ENCODE data around the gene PLA2G2C. TPM values are rescaled to one million over a fixed set of nuclear protein-coding genes. Genes with fewer than 3 reads are reported as not detected.

Gene PLA2G2C
- total and polyA plus RNA-seq, 4 donors = not detected

DNA sequence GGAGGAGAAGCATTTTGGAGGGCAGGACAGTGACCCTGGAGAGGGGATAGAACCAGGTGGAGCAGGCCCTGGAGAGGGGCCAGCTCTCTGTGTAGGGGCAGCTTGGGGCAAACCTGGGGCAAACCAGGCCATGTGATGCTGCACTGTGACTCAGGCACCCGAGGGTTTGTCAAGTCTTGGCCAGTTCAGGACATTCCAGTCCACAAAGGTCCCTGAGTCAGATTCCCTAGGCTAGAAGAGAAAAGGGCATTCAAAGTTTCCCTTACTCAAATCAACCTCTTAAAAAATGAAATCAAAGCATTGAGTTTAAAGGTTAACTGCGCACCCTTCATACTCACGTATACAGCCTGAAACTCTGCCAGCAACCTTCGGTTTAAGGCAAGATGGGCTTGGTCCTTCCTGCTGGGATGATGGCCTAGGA is 25.2 kb upstream of the PLA2G2C start:
- TF ChIP-seq RAD21 (IDR thresholded peaks at IDR 0.05) (no peak), YY1 (IDR thresholded peaks at IDR 0.05) (no peak), JUND (IDR thresholded peaks at IDR 0.05) (no peak), HNF4A (conservative IDR thresholded peaks at IDR 0.05) (no peak), MAX (IDR thresholded peaks at IDR 0.05) (no peak), GABPA (IDR thresholded peaks at IDR 0.05 in 1 of 2, conservative IDR thresholded peaks at IDR 0.05 in 1 of 2) (no peak)
- TF ChIP-seq, protein P1, sequence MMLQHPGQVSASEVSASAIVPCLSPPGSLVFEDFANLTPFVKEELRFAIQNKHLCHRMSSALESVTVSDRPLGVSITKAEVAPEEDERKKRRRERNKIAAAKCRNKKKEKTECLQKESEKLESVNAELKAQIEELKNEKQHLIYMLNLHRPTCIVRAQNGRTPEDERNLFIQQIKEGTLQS (IDR thresholded peaks at IDR 0.05) = no peak
- TF ChIP-seq, protein P2, sequence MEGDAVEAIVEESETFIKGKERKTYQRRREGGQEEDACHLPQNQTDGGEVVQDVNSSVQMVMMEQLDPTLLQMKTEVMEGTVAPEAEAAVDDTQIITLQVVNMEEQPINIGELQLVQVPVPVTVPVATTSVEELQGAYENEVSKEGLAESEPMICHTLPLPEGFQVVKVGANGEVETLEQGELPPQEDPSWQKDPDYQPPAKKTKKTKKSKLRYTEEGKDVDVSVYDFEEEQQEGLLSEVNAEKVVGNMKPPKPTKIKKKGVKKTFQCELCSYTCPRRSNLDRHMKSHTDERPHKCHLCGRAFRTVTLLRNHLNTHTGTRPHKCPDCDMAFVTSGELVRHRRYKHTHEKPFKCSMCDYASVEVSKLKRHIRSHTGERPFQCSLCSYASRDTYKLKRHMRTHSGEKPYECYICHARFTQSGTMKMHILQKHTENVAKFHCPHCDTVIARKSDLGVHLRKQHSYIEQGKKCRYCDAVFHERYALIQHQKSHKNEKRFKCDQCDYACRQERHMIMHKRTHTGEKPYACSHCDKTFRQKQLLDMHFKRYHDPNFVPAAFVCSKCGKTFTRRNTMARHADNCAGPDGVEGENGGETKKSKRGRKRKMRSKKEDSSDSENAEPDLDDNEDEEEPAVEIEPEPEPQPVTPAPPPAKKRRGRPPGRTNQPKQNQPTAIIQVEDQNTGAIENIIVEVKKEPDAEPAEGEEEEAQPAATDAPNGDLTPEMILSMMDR (IDR thresholded peaks at IDR 0.05; ENCODE audit: low read depth, low read length, missing input control) = no peak
- no peaks in the 10 kb centered on the region for H3K9me3 ChIP-seq (ENCODE audit: control insufficient read depth in 4 of 4, low read length in 3 of 4)
- no peak overlapping the region for H3K27ac ChIP-seq (ENCODE audit: low read depth in 1 of 2, low read length in 2 of 2)
- no peak for DNase-seq (ENCODE audit: low spot score)
- no peaks in the 10 kb centered on the region for H3K36me3 ChIP-seq (ENCODE audit: control insufficient read depth in 4 of 4, insufficient read depth in 3 of 4, low read depth in 1 of 4, low read length in 3 of 4)
- no peak overlapping the region for H3K9ac ChIP-seq (ENCODE audit: low read depth in 1 of 2, low read length in 2 of 2)
- no peaks in the 10 kb centered on the region for H3K27me3 ChIP-seq (ENCODE audit: control insufficient read depth in 4 of 4, insufficient read depth in 4 of 4, low read length in 3 of 4)
- H3K4me1 ChIP-seq (ENCODE audit: control insufficient read depth in 4 of 4, insufficient read depth in 4 of 4, low read length in 3 of 4) = peaks cover 0 to 9% (median 5%) of the 10 kb centered on the region in 4 donors
- no peak overlapping the region for H3K4me3 ChIP-seq (ENCODE audit: low read depth in 1 of 3, low read length in 3 of 3)
- 64% methylated on average over 4 of the region's 4 CpGs for WGBS

DNA sequence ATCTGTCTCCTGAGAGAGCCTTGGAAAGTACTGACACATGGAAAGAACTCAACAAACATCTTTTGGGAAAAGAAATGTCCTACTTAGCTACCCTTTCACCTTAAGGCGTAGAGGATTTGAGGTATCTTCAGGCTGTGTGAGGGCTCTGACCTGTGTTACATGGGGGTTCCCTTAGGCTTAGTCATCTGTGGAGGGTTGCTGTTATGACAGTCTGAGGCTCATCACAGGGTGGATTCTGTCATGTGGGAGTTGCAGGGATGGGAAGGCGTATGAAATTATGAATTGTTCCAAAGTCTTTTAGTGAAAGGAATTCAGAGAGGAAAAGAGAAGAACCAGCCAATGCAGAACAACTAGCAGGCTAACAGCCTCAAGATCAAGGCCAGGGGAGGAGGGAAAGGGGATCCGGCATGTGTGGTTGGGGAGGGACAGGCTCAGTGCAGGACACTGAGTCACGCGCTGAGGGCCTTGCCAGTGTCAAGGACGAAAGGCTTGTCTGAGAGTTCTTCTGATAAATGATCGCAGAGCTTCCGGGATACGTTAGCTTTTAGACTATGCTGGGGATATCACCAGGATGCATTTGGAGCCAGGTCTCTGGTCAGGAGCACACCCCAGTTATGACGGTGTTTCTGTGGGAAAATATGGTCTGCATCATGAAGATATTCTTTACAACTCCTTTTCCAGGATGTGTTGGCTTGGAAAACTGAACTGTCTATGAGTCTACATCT is 24.6 kb upstream of the PLA2G2C start:
- Histone ChIP-seq H3K4me3 (ENCODE audit: low read depth in 1 of 3, low read length in 3 of 3) (no peak overlapping the region), H3K9me3 (ENCODE audit: control insufficient read depth in 4 of 4, low read length in 3 of 4) (no peaks in the 10 kb centered on the region), H3K4me1 (ENCODE audit: control insufficient read depth in 4 of 4, insufficient read depth in 4 of 4, low read length in 3 of 4) (peaks cover 0 to 9% (median 5%) of the 10 kb centered on the region in 4 donors), H3K36me3 (ENCODE audit: control insufficient read depth in 4 of 4, insufficient read depth in 3 of 4, low read depth in 1 of 4, low read length in 3 of 4) (no peaks in the 10 kb centered on the region), H3K9ac (ENCODE audit: low read depth in 1 of 2, low read length in 2 of 2) (no peak overlapping the region), H3K27me3 (ENCODE audit: control insufficient read depth in 4 of 4, insufficient read depth in 4 of 4, low read length in 3 of 4) (no peaks in the 10 kb centered on the region), H3K27ac (ENCODE audit: low read depth in 1 of 2, low read length in 2 of 2) (no peak overlapping the region)
- no peak for DNase-seq (ENCODE audit: low spot score)
- TF ChIP-seq, protein P3, sequence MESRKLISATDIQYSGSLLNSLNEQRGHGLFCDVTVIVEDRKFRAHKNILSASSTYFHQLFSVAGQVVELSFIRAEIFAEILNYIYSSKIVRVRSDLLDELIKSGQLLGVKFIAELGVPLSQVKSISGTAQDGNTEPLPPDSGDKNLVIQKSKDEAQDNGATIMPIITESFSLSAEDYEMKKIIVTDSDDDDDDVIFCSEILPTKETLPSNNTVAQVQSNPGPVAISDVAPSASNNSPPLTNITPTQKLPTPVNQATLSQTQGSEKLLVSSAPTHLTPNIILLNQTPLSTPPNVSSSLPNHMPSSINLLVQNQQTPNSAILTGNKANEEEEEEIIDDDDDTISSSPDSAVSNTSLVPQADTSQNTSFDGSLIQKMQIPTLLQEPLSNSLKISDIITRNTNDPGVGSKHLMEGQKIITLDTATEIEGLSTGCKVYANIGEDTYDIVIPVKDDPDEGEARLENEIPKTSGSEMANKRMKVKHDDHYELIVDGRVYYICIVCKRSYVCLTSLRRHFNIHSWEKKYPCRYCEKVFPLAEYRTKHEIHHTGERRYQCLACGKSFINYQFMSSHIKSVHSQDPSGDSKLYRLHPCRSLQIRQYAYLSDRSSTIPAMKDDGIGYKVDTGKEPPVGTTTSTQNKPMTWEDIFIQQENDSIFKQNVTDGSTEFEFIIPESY (IDR thresholded peaks at IDR 0.05) = no peak
- TF ChIP-seq NR2F2 (IDR thresholded peaks at IDR 0.05) = no peak
- no peak for TF ChIP-seq YY1 (IDR thresholded peaks at IDR 0.05)
- 85% methylated on average over 10 of the region's 10 CpGs for WGBS

DNA sequence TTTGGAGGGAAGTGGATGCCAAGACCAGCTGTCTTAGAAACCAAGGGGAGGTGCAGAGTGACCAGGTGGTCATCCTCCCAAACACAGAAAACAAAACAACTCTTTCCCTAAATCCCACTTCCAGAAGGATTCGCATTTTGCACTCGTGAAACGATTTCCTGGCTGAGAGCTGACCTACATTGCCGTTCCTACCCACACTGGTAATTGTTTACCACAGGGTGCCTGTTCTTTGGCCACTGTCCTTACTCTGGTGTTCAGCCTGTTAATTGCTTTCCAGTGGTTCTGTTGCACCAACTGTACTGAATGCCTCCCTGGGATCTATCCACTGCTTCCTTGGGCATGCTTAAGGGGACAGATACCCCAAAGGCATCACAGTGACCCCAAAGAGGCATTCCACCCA is 23.2 kb upstream of the PLA2G2C start:
- TF ChIP-seq TAF1 (conservative IDR thresholded peaks at IDR 0.05) (no peak), HNF4G (IDR thresholded peaks at IDR 0.05) (no peak), EGR1 (IDR thresholded peaks at IDR 0.05; ENCODE audit: low read depth in 2 of 2) (no peak), GABPA (IDR thresholded peaks at IDR 0.05 in 1 of 2, conservative IDR thresholded peaks at IDR 0.05 in 1 of 2) (no peak), JUND (IDR thresholded peaks at IDR 0.05) (no peak), SP1 (IDR thresholded peaks at IDR 0.05) (no peak)
- H3K4me3 ChIP-seq (ENCODE audit: low read depth in 1 of 3, low read length in 3 of 3) = no peak overlapping the region
- no peak overlapping the region for H3K9ac ChIP-seq (ENCODE audit: low read depth in 1 of 2, low read length in 2 of 2)
- no peak overlapping the region for H3K27ac ChIP-seq (ENCODE audit: low read depth in 1 of 2, low read length in 2 of 2)
- no peak for DNase-seq (ENCODE audit: low spot score)
- no peaks in the 10 kb centered on the region for H3K36me3 ChIP-seq (ENCODE audit: control insufficient read depth in 4 of 4, insufficient read depth in 3 of 4, low read depth in 1 of 4, low read length in 3 of 4)
- no peaks in the 10 kb centered on the region for H3K27me3 ChIP-seq (ENCODE audit: control insufficient read depth in 4 of 4, insufficient read depth in 4 of 4, low read length in 3 of 4)
- 86% methylated on average over 4 of the region's 4 CpGs for WGBS
- peaks cover 0 to 9% (median 5%) of the 10 kb centered on the region in 4 donors for H3K4me1 ChIP-seq (ENCODE audit: control insufficient read depth in 4 of 4, insufficient read depth in 4 of 4, low read length in 3 of 4)
- no peaks in the 10 kb centered on the region for H3K9me3 ChIP-seq (ENCODE audit: control insufficient read depth in 4 of 4, low read length in 3 of 4)
